ENCODE measurements around the gene GRB10. TPM values are rescaled to one million over a fixed set of nuclear protein-coding genes. Genes with fewer than 3 reads are reported as not detected.

Gene GRB10
- polyA plus RNA-seq, 1 donor from 2014 or later = 78.4 TPM

- Histone ChIP-seq H3K9me2 (ENCODE audit: insufficient read depth, low read length) (no peaks in the 10 kb centered on the region), H3K27ac (ENCODE audit: low read length) (no peak overlapping the region), H3K27me3 (ENCODE audit: insufficient read depth, low read depth, low read length) (no peaks in the 10 kb centered on the region), H3K9me3 (ENCODE audit: low read length) (no peaks in the 10 kb centered on the region), H4K20me1 (ENCODE audit: insufficient read depth) (no peaks in the 10 kb centered on the region), H3K79me2 (replicated peaks; ENCODE audit: insufficient read depth, low read length) (peaks cover 32% of the 10 kb centered on the region), H2AFZ (ENCODE audit: low read depth, low read length) (no peak overlapping the region), H3K4me3 (ENCODE audit: low read length) (no peak overlapping the region), H3K4me2 (ENCODE audit: low read length) (no peak overlapping the region), H3F3A (ENCODE audit: insufficient read depth, low read length, poor library complexity, severe bottlenecking) (no peaks in the 10 kb centered on the region), H3K9ac (ENCODE audit: low read length) (no peak overlapping the region), H3K36me3 (ENCODE audit: insufficient read depth, low read length) (no peaks in the 10 kb centered on the region)
- TF ChIP-seq MXI1 (conservative IDR thresholded peaks at IDR 0.05; ENCODE audit: poor library complexity, severe bottlenecking) (no peak), SMC3 (conservative IDR thresholded peaks at IDR 0.05; ENCODE audit: poor library complexity) (no peak), EP300 (conservative IDR thresholded peaks at IDR 0.05; ENCODE audit: poor library complexity, severe bottlenecking) (no peak), RAD21 (conservative IDR thresholded peaks at IDR 0.05) (no peak)
- TF ChIP-seq, protein P1, sequence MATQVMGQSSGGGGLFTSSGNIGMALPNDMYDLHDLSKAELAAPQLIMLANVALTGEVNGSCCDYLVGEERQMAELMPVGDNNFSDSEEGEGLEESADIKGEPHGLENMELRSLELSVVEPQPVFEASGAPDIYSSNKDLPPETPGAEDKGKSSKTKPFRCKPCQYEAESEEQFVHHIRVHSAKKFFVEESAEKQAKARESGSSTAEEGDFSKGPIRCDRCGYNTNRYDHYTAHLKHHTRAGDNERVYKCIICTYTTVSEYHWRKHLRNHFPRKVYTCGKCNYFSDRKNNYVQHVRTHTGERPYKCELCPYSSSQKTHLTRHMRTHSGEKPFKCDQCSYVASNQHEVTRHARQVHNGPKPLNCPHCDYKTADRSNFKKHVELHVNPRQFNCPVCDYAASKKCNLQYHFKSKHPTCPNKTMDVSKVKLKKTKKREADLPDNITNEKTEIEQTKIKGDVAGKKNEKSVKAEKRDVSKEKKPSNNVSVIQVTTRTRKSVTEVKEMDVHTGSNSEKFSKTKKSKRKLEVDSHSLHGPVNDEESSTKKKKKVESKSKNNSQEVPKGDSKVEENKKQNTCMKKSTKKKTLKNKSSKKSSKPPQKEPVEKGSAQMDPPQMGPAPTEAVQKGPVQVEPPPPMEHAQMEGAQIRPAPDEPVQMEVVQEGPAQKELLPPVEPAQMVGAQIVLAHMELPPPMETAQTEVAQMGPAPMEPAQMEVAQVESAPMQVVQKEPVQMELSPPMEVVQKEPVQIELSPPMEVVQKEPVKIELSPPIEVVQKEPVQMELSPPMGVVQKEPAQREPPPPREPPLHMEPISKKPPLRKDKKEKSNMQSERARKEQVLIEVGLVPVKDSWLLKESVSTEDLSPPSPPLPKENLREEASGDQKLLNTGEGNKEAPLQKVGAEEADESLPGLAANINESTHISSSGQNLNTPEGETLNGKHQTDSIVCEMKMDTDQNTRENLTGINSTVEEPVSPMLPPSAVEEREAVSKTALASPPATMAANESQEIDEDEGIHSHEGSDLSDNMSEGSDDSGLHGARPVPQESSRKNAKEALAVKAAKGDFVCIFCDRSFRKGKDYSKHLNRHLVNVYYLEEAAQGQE (IDR thresholded peaks at IDR 0.05; ENCODE audit: borderline replicate concordance) = no peak
Measured at GRCh38 chr7:50676740-50677637, 105.7 kb downstream of the GRB10 start.

- Histone ChIP-seq H3K79me2 (replicated peaks; ENCODE audit: insufficient read depth, low read length) (peaks cover 32% of the 10 kb centered on the region), H3F3A (ENCODE audit: insufficient read depth, low read length, poor library complexity, severe bottlenecking) (no peaks in the 10 kb centered on the region), H3K9ac (ENCODE audit: low read length) (no peak overlapping the region), H3K36me3 (ENCODE audit: insufficient read depth, low read length) (no peaks in the 10 kb centered on the region), H4K20me1 (ENCODE audit: insufficient read depth) (no peaks in the 10 kb centered on the region), H3K4me2 (ENCODE audit: low read length) (no peak overlapping the region), H3K27me3 (ENCODE audit: insufficient read depth, low read depth, low read length) (no peaks in the 10 kb centered on the region), H3K27ac (ENCODE audit: low read length) (no peak overlapping the region), H3K9me3 (ENCODE audit: low read length) (no peaks in the 10 kb centered on the region), H2AFZ (ENCODE audit: low read depth, low read length) (no peak overlapping the region), H3K4me3 (ENCODE audit: low read length) (no peak overlapping the region), H3K9me2 (ENCODE audit: insufficient read depth, low read length) (no peaks in the 10 kb centered on the region)
- TF ChIP-seq MXI1 (conservative IDR thresholded peaks at IDR 0.05; ENCODE audit: poor library complexity, severe bottlenecking) (no peak), EP300 (conservative IDR thresholded peaks at IDR 0.05; ENCODE audit: poor library complexity, severe bottlenecking) (no peak), CTCF (IDR thresholded peaks at IDR 0.05; ENCODE audit: poor library complexity, severe bottlenecking) (no peak), TAF1 (IDR thresholded peaks at IDR 0.05; ENCODE audit: low read depth) (no peak)
Measured at GRCh38 chr7:50676079-50676478, 106.6 kb downstream of the GRB10 start.
